ENCODE measurements around the gene RNF141. TPM values are rescaled to one million over a fixed set of nuclear protein-coding genes. Genes with fewer than 3 reads are reported as not detected.

The RNF141 gene
- total and polyA plus RNA-seq, 2 donors (not counting 3 experiments of a cell fraction or from before 2014, with no cell fraction given) = 9.4 to 32.4 TPM

DNA sequence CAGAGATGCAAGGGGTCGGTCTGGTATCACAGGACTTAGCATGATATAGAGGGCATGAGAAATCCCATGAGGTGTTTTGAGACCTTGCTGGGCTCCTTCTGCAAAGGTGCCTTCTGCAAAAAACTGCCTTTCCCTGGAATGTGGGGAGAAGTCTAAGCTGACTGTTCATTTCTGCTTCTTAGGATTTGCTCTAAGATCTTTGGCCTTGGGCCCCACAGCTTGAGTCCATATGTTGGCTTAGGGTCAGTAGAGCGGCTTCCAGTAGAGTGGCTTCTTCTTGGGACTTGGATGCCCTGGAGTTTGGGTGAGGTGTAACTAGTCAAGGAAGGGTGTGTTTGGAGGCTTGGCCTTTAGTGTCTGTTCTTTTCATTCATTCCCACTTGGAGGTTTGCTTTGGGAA lies 48.9 kb downstream of the RNF141 start:
- Histone ChIP-seq H3K9me3 (replicated peaks; ENCODE audit: control insufficient read depth, insufficient read depth, low read length) (no peaks in the 10 kb centered on the region), H4K20me1 (replicated peaks; ENCODE audit: control insufficient read depth, extremely low read depth, insufficient read depth, low read length) (no peaks in the 10 kb centered on the region), H3K9me1 (replicated peaks; ENCODE audit: control insufficient read depth, extremely low read depth, insufficient read depth, low read length) (no peaks in the 10 kb centered on the region), H3K27ac (ENCODE audit: insufficient read depth, low read depth, low read length) (no peak overlapping the region), H3K4me1 (ENCODE audit: control insufficient read depth, extremely low read depth, insufficient read depth, low read length) (peaks cover 17% of the 10 kb centered on the region), H3K9ac (replicated peaks; ENCODE audit: extremely low read depth, insufficient read depth, low read length) (no peak overlapping the region), H3K4me2 (ENCODE audit: insufficient read depth, low read length) (no peak overlapping the region), H2AFZ (ENCODE audit: low read depth, low read length) (no peak overlapping the region), H3K27me3 (ENCODE audit: control insufficient read depth in 2 of 2, insufficient read depth in 2 of 2, low read length in 2 of 2) (no peaks in the 10 kb centered on the region), H3K4me3 (replicated peaks in 1 of 3; ENCODE audit: insufficient read depth in 1 of 3, low read depth in 1 of 3, low read length in 3 of 3) (no peak overlapping the region), H3K79me2 (ENCODE audit: control insufficient read depth, insufficient read depth, low read length) (no peaks in the 10 kb centered on the region), H3K36me3 (ENCODE audit: control insufficient read depth in 2 of 2, extremely low read depth in 1 of 2, insufficient read depth in 2 of 2, low read length in 2 of 2) (no peaks in the 10 kb centered on the region)
- intact Hi-C loops (cut with micrococcal nuclease) = no loop called here
- POLR2A ChIA-PET = no interaction called here
- no peak for FAIRE-seq
- TF ChIP-seq, protein P1, sequence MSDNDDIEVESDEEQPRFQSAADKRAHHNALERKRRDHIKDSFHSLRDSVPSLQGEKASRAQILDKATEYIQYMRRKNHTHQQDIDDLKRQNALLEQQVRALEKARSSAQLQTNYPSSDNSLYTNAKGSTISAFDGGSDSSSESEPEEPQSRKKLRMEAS (IDR thresholded peaks at IDR 0.05; ENCODE audit: insufficient read depth, insufficient read length) = no peak
- TF ChIP-seq, protein P2, sequence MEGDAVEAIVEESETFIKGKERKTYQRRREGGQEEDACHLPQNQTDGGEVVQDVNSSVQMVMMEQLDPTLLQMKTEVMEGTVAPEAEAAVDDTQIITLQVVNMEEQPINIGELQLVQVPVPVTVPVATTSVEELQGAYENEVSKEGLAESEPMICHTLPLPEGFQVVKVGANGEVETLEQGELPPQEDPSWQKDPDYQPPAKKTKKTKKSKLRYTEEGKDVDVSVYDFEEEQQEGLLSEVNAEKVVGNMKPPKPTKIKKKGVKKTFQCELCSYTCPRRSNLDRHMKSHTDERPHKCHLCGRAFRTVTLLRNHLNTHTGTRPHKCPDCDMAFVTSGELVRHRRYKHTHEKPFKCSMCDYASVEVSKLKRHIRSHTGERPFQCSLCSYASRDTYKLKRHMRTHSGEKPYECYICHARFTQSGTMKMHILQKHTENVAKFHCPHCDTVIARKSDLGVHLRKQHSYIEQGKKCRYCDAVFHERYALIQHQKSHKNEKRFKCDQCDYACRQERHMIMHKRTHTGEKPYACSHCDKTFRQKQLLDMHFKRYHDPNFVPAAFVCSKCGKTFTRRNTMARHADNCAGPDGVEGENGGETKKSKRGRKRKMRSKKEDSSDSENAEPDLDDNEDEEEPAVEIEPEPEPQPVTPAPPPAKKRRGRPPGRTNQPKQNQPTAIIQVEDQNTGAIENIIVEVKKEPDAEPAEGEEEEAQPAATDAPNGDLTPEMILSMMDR (IDR thresholded peaks at IDR 0.05; ENCODE audit: extremely low read depth in 1 of 2, insufficient read depth in 1 of 2, low read depth in 1 of 2, low read length in 2 of 2) = no peak
- no peak for TF ChIP-seq FOS (IDR thresholded peaks at IDR 0.05; ENCODE audit: borderline replicate concordance, insufficient read depth, low read length)
- TF ChIP-seq POLR2AphosphoS5 (IDR thresholded peaks at IDR 0.05; ENCODE audit: insufficient read depth, low read depth, low read length) = no peak
- TF ChIP-seq JUN (IDR thresholded peaks at IDR 0.05; ENCODE audit: borderline replicate concordance, insufficient read depth, insufficient read length, low read depth) = no peak
- no peak for TF ChIP-seq GATA2 (IDR thresholded peaks at IDR 0.05; ENCODE audit: insufficient read depth, insufficient read length, low read depth, low read length)
- no peak for TF ChIP-seq EZH2 (IDR thresholded peaks at IDR 0.05; ENCODE audit: borderline replicate concordance, low read depth, low read length, severe bottlenecking)
- no peak for TF ChIP-seq POLR2A (IDR thresholded peaks at IDR 0.05; ENCODE audit: low read depth, low read length)
- TF ChIP-seq MYC (IDR thresholded peaks at IDR 0.05; ENCODE audit: low read depth, low read length) = no peak
- dilution Hi-C loops (cut with MboI; ENCODE audit: extremely low pct_ligation_motif_present, low sequenced_read_pairs) = no loop called here
- CTCF ChIA-PET = interaction anchor here (0.9 to 1.3 kb wide), 2 partner anchors 10 to 14 kb away, joined by 3 read pairs; no protein-coding TSS in a partner anchor
- BruUV-seq (replicated peaks) = no TSS peak
- no peak for DNase-seq (ENCODE audit: low read depth, low spot score)
